Urinary bladder (tissue), 4 donors: ENCODE results near the gene USP4. TPM values are rescaled to one million over a fixed set of nuclear protein-coding genes. Genes with fewer than 3 reads are reported as not detected.
"Not testable (repeated sequence)": the region's sequence is repeated elsewhere in the genome, so short reads cannot be mapped to it uniquely, and the experiment has no call there.

Source experiments
- DNase-seq: peaks from one replicate; pipeline ENCODE4 v3.0.0-alpha.2; 2015; ENCODE audit errors: extremely low spot score
- H3K27ac ChIP-seq: one replicate; pipeline ENCODE4 v1.5.1; 2013; ENCODE audit warnings: low read depth, mild to moderate bottlenecking, moderate library complexity
- H3K36me3 ChIP-seq: one replicate; pipeline ENCODE4 v1.6.1; 2013; ENCODE audit warnings: mild to moderate bottlenecking, moderate library complexity; ENCODE audit not compliant: insufficient read depth
- H3K4me1 ChIP-seq: one replicate; pipeline ENCODE4 v1.6.1; 2013; ENCODE audit warnings: mild to moderate bottlenecking, moderate library complexity; ENCODE audit not compliant: insufficient read depth
- H3K4me3 ChIP-seq: one replicate; pipeline ENCODE4 v1.5.1; 2013; ENCODE audit warnings: low read depth, low read length
- WGBS: extraction: QIAGEN DNeasy Blood & Tissue Kit; methylation state at CpG from one replicate; pipeline ENCODE4 v1.1.7; 2013; 5-methylcytosine and 5-hydroxymethylcytosine counted together
- polyA plus RNA-seq: library from polyadenylated mRNA; stranded (reverse); fragments of 200-250 nt; gene quantifications from one replicate; pipeline ENCODE4 v1.2.3, GENCODE V29; 2013
- total RNA-seq: library from RNA; depleted of rRNA; stranded (reverse); fragments of >200 nt; gene quantifications from one replicate; pipeline ENCODE4 v1.2.3, GENCODE V29; 2014
- donor health status: healthy with polysubstance abuse.
- donor health status: healthy.

The USP4 gene
- total and polyA plus RNA-seq, 2 donors: 23.7 to 34.2 TPM

DNA sequence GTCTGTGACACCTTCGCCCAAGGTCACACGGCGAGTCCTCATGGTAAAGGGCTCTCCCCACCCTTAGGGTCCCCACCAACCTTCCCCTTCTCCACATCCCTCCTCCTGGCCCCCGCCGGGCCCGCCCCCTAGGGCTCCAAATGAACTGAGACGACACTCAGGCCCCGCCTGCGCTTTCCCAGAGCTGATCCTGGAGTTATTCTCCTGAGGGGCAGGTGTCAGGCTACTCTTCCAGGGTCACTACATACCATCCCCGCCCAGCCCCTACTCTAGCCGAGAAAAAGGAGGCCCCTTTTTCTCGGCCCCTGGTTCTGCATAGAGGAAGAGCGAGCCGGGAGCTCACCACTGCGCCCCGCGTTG lies 292 bp downstream of the USP4 start:
- 1% methylated on average over 17 of the region's 17 CpGs for WGBS
- no peaks in the 10 kb centered on the region for H3K4me1 ChIP-seq
- H3K36me3 ChIP-seq: peaks cover 3% of the 10 kb centered on the region
- peak overlapping the region; percentile 91 for H3K4me3 ChIP-seq
- peak overlapping the region; percentile 90 for H3K27ac ChIP-seq
- DNase-seq: no peak

DNA sequence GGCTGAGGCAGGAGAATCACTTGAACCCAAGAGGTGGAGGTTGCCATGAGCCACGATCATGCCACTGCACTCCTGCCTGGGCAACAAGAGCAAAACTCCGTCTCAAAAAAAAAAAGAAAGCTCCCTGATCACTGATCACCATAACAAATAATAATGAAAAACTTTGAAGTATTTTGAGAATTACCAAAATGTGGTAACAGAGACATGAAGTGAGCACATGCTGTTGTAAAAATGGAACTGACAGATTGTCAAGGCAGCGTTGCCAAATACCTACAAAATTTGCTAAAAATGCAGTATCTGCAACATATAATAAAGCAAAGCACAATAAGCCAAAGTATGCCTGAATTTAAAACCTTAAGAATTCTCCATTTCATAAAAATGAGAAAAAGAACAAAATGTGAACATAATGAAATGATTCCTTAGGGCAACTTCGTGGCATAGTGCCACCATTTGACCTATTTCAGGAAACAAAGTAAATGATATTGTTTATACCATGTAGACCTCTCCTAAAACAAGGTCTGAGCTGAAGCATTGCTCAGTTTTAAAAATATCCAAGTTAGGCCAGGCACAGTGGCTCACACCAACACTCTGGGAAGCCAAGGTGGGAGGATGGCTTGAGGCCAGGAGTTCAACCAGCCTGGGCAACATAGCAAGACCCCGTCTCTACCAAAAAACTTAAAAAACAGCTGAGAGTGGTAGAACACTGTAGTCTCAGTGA lies 5.8 kb downstream of the USP4 start:
- H3K27ac ChIP-seq: no peak overlapping the region
- peaks cover 3% of the 10 kb centered on the region for H3K36me3 ChIP-seq
- H3K4me3 ChIP-seq: no peak overlapping the region
- no peaks in the 10 kb centered on the region for H3K4me1 ChIP-seq
- no peak for DNase-seq
- WGBS: 92% methylated on average over 5 of the region's 5 CpGs

DNA sequence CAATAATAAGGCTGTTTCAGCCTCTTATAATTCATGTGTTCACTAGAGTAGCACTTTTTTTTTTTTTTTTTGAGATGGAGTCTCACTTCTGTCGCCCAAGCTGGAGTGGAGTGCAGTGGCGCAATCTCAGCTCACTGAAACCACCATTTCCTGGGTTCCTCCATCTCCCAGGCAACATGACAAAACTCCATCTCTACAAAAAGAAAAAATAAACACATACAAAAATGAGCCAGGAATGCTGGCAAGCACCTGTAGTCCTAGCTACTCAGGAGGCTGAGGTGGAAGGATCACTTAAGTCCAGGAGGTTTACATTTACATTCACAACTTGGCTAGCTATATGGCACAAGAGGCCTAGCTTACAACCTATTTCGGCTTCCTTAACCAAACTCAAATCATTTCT lies 6.8 kb downstream of the USP4 start:
- Histone ChIP-seq H3K4me3 (no peak overlapping the region), H3K4me1 (no peaks in the 10 kb centered on the region), H3K36me3 (peaks cover 3% of the 10 kb centered on the region), H3K27ac (no peak overlapping the region)
- no peak for DNase-seq
- 82% methylated on average over 3 of the region's 3 CpGs for WGBS

DNA sequence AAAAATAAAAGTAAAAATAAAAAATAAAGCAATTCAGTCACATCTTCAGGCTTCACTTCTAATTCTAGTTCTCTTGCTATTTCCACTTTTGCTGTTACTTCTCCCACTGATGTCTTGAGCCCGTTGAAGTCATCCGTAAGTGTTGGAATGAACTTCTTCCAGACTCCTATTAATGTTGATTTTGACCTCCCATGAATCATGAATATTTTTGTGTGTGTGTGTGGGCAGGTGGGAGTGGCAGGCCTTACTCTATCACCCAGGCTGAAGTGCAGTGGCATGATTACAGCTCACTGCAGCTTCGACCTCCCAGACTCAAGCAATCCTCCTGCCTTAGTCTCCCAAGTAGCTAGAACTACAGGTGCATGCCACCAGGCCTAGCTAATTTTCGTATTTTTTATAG lies 10.7 kb downstream of the USP4 start:
- Histone ChIP-seq H3K4me3 (no peak overlapping the region), H3K4me1 (no peaks in the 10 kb centered on the region), H3K36me3 (peaks cover 5% of the 10 kb centered on the region), H3K27ac (no peak overlapping the region)
- no peak for DNase-seq
- WGBS: 86% methylated on average over 4 of the region's 4 CpGs

DNA sequence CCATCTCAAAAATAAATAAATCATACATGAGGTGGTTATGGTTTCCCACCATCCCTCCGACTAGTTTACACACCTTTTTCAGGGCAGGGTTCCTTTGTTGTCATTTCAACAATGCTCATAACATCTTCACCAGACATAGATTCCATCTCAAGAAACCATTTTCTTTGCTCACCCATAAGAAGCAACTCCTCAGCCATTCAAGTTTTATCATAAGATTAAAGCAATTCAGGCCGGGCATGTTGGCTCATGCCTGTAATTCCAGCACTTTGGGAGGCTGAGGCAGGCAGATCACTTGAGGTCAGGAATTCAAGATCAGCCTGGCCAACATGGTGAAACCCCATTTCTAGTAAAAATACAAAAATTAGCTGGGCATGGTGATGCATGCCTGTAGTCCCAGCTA lies 11.5 kb downstream of the USP4 start:
- WGBS: 75% methylated on average over 2 of the region's 2 CpGs
- H3K36me3 ChIP-seq, H3K4me3 ChIP-seq, DNase-seq, H3K4me1 ChIP-seq, H3K27ac ChIP-seq: not testable (repeated sequence)

DNA sequence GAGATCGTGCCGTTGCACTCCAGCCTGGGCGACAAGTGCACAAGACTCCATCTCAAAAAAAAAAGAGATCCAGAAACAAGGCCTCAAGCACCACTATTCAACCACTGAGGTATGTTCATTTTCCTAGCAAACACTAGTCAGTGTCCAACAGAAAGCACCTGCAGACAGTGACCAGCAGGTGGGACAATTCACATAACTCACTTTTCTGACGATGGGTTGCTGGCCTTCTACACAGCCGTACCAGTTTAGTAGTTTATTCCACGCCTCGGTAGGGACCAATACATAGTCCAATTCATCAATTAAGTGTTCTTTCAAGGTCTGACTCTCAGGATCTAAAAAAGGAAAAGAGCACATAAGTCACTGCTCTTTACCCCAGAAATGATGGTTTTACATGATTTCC lies 12.4 kb downstream of the USP4 start:
- H3K36me3 ChIP-seq: peaks cover 6% of the 10 kb centered on the region
- DNase-seq: no peak
- WGBS: 80% methylated on average over 7 of the region's 7 CpGs

DNA sequence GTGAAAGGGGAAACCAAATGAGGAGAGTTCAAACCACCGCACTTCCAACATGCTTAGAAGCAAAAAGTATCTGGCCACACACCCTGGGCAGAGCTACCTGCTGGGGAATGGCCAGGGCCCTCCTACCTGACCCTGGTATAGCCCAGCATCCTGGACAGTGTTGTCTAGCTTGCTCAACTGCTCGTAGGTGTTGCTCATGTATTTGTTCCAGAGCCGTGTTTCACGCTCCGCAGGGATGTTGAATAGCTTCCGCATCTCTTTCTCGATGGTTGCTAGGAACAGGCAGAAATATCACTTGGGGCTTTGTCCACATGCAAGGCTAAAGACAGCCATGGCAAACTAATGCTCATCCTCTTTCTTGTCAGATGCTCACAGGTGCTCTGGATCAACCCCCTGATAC lies 15.1 kb downstream of the USP4 start:
- Histone ChIP-seq H3K36me3 (peaks cover 6% of the 10 kb centered on the region), H3K4me1 (no peaks in the 10 kb centered on the region), H3K27ac (no peak overlapping the region), H3K4me3 (no peak overlapping the region)
- no peak for DNase-seq
- 96% methylated on average over 7 of the region's 7 CpGs for WGBS

More for the DNA sequence above, 12.4 kb downstream of the USP4 start:
- H3K4me1 ChIP-seq: no peaks in the 10 kb centered on the region
- H3K4me3 ChIP-seq: no peak overlapping the region
- H3K27ac ChIP-seq: no peak overlapping the region

DNA sequence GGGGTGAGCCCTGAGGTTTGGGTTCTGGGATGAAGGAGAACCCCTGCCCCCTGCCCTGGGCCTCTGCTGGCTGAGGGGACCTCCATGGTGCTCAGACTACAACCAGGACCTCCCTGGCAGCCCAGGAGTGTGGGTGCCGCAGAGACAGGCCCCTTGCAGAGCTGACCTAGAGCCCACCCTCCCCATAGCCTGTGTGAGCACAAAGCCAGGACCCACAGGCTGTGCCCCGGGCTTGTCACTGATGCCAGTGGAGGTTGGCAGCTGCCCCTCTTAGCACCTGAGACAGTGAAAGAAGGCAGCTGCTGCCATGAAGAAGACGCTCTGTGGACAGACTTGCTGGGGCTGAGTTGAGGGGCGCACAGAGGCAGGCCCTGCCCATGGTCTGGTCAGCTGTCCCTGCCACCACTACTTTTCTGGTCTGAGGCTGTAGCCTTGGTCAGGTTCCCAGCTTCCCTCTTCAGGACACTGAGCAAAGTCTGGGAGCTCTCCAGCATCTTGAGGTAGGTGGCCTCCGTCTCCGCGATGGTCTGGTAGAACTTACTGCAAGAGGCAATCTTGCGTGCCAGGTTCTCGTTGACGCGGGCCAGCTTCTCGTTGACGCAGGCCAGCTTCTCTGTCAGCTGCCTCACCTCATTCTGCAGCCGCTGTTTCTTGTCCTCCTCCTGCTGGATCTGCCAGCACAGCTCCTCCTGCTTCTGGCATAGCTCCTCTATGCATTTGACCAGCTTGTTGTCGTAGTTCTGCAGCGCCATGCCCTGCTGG lies 23.0 kb downstream of the USP4 start:
- no peaks in the 10 kb centered on the region for H3K4me1 ChIP-seq
- DNase-seq: no peak
- 81% methylated on average over 16 of the region's 16 CpGs for WGBS
- no peak overlapping the region for H3K4me3 ChIP-seq
- no peaks in the 10 kb centered on the region for H3K36me3 ChIP-seq
- H3K27ac ChIP-seq: no peak overlapping the region

DNA sequence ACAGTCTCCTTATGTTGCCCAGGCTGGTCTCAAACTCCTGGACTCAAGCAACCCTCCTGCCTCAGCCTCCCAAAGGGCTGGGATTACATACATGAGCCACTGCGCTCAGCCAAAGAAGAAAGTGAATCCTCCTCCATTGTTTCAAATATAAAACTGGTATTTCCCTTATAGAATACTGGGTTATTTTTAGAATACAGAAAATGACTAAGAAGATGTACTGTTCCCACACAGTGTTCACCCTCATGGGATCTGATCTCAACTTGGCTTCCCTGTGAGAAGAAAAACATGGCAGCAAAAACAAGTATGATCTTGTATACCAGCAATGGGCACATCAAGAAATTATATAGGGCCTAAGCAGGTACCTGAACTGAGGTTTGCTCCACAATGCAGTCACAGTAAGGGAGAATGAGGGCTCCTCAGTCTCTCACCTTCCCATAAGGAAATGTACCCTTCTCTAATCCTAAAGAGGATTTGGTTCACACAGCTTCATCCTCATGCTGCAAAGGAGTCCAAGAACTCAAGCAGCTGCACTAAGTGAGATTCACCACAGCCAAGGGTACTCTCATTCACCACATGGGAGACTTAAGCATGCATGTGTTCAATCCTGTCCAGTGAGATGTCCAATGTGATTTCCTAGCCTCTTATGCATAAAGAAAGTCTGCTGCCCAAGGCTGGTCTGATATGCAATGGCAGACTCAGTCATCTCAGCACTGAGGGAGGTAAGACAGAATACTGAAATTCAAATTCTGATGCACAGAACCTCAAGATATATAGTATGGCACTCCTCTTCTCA lies 25.8 kb downstream of the USP4 start:
- Histone ChIP-seq H3K36me3 (peaks cover 4% of the 10 kb centered on the region), H3K27ac (no peak overlapping the region), H3K4me3 (no peak overlapping the region), H3K4me1 (no peaks in the 10 kb centered on the region)
- DNase-seq: no peak
- 93% methylated on average over 1 of the region's 1 CpG for WGBS

DNA sequence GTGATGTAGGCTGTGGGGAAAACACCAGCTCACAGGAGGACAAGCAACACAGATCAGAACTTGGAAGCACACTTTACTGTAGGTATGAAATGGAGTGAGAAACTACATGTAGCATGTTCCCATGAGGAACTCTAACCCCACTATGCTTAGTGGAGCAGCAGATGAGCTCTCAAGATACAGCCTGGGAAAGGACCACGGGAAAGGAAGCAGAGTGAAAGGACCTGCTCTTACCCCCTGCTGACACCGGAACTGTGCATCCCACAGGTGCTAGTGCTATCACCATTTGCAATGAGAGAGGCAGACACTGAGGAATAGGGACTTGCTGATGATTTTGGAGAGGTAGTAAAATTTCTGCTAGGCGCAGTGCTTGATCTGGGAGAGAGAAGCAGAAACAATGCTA lies 28.6 kb downstream of the USP4 start:
- 87% methylated on average over 3 of the region's 3 CpGs for WGBS
- Histone ChIP-seq H3K36me3 (peaks cover 4% of the 10 kb centered on the region), H3K4me1 (no peaks in the 10 kb centered on the region), H3K27ac (no peak overlapping the region), H3K4me3 (no peak overlapping the region)
- DNase-seq: no peak

DNA sequence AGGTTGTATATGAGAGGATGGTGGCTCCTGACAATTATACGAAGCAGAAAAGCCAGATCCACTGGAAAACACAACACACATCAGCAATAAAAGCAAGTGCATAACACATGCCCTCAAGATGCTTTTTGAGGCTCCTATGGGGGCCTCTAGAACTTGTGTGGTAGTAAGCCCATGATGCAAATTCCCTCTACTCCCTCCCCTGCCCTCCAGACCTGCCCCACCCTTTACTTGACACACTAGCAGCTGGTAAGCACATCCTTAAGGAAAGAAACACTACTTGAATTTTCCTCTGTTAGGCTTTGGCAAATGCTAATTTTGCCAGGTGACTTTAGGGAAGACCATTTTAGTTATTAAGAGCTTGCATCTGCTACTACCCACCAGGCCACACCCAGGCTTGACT lies 29.2 kb downstream of the USP4 start:
- no peak for DNase-seq
- WGBS: 95% methylated on average over 1 of the region's 1 CpG
- no peak overlapping the region for H3K27ac ChIP-seq
- no peaks in the 10 kb centered on the region for H3K4me1 ChIP-seq
- H3K4me3 ChIP-seq: no peak overlapping the region
- peaks cover 4% of the 10 kb centered on the region for H3K36me3 ChIP-seq

DNA sequence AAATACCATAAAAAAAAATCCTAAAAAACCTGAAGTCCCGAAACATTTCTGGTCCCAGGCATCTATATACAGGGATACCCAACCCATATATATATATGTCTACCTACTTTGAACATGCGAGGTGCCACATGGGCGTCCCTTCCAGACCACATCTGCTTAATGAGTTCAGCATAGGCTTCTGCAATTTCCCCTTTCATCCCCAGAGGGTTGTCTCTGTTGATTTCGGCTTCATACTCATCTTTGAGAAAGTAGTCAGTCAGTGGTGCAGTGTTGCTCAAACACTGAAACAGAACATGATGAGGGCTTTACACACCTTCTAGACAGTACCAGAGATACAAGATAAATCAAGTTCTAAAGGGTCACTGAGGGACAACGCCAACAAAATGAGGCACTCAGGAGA lies 34.2 kb downstream of the USP4 start:
- DNase-seq: no peak
- Histone ChIP-seq H3K27ac (no peak overlapping the region), H3K4me3 (no peak overlapping the region), H3K36me3 (peaks cover 7% of the 10 kb centered on the region), H3K4me1 (no peaks in the 10 kb centered on the region)
- WGBS: 84% methylated on average over 5 of the region's 5 CpGs

DNA sequence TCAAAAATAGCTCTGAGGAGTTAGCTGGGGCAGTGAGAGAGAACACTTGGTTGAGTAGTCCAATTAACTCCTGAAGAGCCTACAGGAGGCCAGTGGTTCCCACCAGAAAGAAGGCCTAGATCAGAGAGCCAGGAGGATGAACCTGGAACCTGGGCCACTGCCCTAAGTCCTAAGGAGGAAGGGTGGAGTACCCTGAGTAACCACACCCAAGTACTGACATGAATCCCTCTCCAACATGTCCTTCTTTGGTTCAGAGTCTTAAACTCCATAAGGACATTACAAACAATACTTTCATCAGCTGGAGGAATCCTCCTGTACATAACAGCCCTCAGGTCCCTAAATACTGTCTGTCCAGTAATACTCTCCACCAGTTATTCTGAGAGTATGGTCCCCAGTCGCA lies 37.2 kb downstream of the USP4 start:
- Histone ChIP-seq H3K4me1 (no peaks in the 10 kb centered on the region), H3K4me3 (no peak overlapping the region), H3K36me3 (peaks cover 4% of the 10 kb centered on the region), H3K27ac (no peak overlapping the region)
- 96% methylated on average over 1 of the region's 1 CpG for WGBS
- DNase-seq: no peak

DNA sequence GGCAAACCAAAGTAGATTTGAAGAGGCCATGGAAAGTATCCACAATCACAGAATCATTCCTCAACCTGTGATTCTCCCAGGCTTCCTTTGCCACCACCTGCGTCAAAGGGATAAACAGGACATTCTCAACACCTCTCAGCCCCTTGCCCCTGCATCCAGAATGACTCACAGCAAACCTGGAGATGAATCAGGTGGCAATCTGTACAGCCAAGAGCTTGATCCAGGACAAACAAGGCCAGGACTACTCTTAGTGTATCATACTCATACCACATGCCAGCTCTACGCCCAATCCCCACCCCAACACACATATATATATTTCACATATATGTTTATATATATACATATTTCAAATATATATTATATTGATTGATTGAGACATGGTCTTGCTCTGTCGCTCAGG lies 39.3 kb downstream of the USP4 start:
- 98% methylated on average over 3 of the region's 3 CpGs for WGBS
- DNase-seq: no peak
- no peak overlapping the region for H3K27ac ChIP-seq
- H3K4me1 ChIP-seq: no peaks in the 10 kb centered on the region
- peaks cover 4% of the 10 kb centered on the region for H3K36me3 ChIP-seq
- no peak overlapping the region for H3K4me3 ChIP-seq
